ENCODE results near the gene SLC38A6.
"Not testable (repeated sequence)": the region's sequence is repeated elsewhere in the genome, so short reads cannot be mapped to it uniquely, and the experiment has no call there.

Gene SLC38A6

GRCh38 chr14:61077951-61078720 is 97.1 kb downstream of the SLC38A6 start:
- TF ChIP-seq, protein P1, sequence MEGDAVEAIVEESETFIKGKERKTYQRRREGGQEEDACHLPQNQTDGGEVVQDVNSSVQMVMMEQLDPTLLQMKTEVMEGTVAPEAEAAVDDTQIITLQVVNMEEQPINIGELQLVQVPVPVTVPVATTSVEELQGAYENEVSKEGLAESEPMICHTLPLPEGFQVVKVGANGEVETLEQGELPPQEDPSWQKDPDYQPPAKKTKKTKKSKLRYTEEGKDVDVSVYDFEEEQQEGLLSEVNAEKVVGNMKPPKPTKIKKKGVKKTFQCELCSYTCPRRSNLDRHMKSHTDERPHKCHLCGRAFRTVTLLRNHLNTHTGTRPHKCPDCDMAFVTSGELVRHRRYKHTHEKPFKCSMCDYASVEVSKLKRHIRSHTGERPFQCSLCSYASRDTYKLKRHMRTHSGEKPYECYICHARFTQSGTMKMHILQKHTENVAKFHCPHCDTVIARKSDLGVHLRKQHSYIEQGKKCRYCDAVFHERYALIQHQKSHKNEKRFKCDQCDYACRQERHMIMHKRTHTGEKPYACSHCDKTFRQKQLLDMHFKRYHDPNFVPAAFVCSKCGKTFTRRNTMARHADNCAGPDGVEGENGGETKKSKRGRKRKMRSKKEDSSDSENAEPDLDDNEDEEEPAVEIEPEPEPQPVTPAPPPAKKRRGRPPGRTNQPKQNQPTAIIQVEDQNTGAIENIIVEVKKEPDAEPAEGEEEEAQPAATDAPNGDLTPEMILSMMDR (IDR thresholded peaks at IDR 0.05; ENCODE audit: insufficient read depth, missing control alignments), result no peak
- DNase-seq (ENCODE audit: insufficient read length, low spot score) (no peak), FAIRE-seq (no peak)

DNA sequence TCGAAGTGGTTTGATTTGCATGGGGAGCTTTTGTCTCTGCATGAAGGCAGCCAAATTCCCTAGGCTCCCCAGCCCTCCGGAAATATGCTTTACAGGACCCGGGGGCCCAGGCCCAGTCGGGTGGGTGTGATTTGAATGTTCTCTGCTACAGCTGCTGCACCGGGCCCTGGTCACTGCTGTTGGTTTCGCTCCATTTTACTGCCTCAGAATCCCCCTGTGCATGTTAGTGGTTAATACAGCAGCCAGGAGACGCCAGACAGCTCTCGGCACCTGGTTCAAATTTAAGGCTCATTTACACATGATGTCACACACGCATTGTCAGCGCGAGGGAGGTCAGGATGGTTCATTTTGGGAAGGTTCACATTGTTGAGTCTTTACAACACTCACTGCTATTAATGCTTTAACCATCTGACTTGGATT is 99.6 kb downstream of the SLC38A6 start:
- DNase-seq (ENCODE audit: insufficient read length, low spot score) (no peak), FAIRE-seq (no peak)

GRCh38 chr14:61088081-61088480 is 107.0 kb downstream of the SLC38A6 start:
- no peak for FAIRE-seq
- DNase-seq (ENCODE audit: insufficient read length, low spot score), result no peak
- TF ChIP-seq, protein P1 (IDR thresholded peaks at IDR 0.05; ENCODE audit: insufficient read depth, missing control alignments), result no peak

More for the DNA sequence above, 99.6 kb downstream of the SLC38A6 start:
- TF ChIP-seq, protein P1 (IDR thresholded peaks at IDR 0.05; ENCODE audit: insufficient read depth, missing control alignments), result no peak

DNA sequence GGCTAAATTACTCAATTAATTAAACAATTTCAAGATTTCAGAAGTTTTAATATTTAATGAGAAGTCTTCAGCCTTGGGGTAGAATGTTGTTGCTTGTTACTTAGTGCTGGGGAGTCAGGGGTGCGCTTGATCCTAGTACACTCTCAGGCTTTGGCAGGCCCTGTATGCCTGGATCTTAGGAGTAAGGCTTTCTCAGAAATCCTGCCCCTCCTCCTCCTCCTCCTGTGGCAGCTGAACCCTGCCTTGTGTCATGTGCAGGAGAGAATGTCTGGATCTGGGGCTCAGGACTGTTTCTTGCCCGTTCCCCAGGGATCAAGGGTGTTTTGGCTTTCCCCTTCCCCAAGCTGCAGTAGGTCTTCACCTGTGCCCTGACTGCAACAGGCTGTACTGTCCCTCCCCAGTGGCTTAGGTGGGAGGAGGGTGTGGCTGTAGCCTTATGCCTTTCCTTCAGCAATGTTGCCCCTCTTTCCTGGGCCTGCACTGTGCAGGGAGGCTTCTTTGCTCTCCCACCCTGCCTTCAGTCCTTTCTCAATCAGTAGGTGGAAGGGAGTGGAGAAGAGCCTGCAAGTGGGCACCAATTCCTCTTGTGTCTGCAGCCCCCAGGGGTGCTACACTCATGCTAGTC is 108.2 kb downstream of the SLC38A6 start:
- FAIRE-seq, result no peak
- TF ChIP-seq, protein P1 (IDR thresholded peaks at IDR 0.05; ENCODE audit: insufficient read depth, missing control alignments), result no peak
- no peak for DNase-seq (ENCODE audit: insufficient read length, low spot score)

DNA sequence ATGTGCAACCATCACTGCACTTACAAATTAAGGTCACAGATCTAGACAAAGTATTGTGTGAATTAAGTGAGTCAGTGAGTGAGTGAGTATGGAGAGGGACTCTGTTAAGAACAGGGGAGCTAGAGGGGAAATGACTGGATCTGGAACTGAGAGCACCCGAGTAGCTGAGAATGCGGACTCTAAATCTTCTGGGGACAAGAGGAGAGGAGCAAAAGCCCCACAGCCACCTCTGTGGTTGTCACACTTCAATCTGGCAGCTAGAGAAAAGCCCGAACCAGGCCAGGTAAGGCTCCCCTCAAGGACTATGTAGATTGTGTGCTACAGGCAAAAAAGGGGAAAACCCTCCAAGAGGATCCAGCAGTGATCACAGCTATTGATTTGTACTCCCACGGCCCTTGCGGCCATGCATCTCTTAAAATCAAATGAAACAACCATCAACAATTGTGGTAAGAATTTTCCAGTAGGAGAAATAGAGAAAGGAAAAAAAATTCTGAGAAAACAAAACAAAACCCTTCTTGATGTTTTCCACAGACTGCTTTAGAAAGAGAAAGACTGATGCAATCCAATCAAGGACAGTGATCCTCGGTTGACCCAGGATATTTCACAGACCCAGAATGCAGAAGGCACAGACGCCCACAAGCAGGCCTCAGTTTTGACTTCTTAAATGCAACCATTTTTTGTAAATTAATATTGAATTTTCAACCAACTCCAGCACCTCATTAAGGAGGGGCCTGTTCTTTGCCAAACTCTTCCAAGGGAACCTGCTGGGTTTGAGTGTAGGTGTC is 109.6 kb downstream of the SLC38A6 start:
- TF ChIP-seq, protein P1 (IDR thresholded peaks at IDR 0.05; ENCODE audit: insufficient read depth, missing control alignments), result no peak
- FAIRE-seq (no peak), DNase-seq (ENCODE audit: insufficient read length, low spot score) (no peak)

DNA sequence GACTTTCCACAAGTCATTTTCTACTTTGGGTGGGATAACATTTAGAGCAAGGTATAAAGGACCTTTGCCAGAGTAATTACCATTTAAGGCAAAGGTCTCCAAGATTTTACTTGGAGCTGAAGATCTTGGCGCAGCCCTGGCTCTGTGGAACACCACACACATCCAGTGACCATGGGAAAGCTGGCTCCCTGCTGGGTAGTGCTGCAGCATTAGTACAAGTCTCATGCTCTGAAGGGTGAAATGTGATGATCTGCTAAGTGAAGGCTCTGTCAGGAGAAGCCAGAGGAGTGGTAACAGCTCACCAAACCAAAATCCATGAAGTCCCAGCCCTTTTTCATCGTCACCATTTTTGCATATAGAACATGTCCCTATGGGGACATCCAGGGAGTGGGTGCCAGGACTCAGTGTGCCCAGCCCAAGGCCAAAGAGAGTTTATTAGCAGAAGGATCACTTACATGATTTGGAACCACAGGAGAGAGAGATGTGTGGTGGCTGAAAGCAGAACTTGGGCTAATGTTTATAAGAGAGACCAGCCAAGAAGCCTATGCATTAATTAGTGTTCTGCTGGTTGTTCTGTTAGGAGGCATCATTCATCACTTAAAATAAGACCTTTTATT is 110.7 kb downstream of the SLC38A6 start:
- DNase-seq (ENCODE audit: insufficient read length, low spot score) (no peak), FAIRE-seq (no peak)
- TF ChIP-seq, protein P1 (IDR thresholded peaks at IDR 0.05; ENCODE audit: insufficient read depth, missing control alignments), result no peak

DNA sequence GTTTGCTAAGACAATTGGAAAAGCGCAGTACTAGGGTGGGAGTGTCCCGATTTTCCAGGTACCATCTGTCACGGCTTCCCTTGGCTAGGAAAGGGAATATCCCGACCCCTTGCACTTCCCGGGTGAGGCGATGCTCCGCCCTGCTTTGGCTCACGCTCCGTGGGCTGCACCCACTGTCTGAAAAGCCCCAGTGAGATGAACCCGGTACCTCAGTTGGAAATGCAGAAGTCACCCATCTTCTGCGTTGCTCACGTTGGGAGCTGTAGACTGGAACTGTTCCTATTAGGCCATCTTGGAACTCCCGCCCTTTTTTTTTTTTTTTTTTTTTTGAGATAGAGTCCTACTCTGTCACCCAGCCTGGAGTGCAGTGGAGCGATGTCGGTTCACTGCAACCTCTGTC is 117.1 kb downstream of the SLC38A6 start:
- not testable (repeated sequence) for FAIRE-seq; DNase-seq (ENCODE audit: insufficient read length, low spot score)

All from D721Med (cell line).